GM12878 (cell line): ENCODE measurements around the gene IL26. TPM values are rescaled to one million over a fixed set of nuclear protein-coding genes. Genes with fewer than 3 reads are reported as not detected.

Source experiments
- CREM ChIP-seq: IDR thresholded peaks from 2 replicates; pipeline ENCODE4 v1.6.1; 2014; ENCODE audit warnings: antibody characterized with exemption, low read depth
- FOS ChIP-seq: IDR thresholded peaks from 3 replicates; pipeline ENCODE4 v1.6.1; 2011; ENCODE audit warnings: borderline replicate concordance; ENCODE audit not compliant: insufficient read length; ENCODE audit errors: extremely low read depth
- FOXM1 ChIP-seq: IDR thresholded peaks from 2 replicates; pipeline ENCODE4 v1.6.1; 2012; ENCODE audit warnings: low read depth, mild to moderate bottlenecking, inconsistent platforms, low read length, moderate library complexity
- GATAD2B ChIP-seq: fragments of 450-650 bp; conservative IDR thresholded peaks from 2 replicates; pipeline ENCODE4 v1.6.1; 2017; ENCODE audit warnings: low read depth, mild to moderate bottlenecking, moderate library complexity
- HCFC1 ChIP-seq: fragments of 150-350 bp; IDR thresholded peaks from 2 replicates; pipeline ENCODE4 v1.6.1; 2014; ENCODE audit warnings: low read length
- IKZF2 ChIP-seq, 2 experiments: fragments of 450-650 bp; IDR thresholded peaks; 2 replicates each; pipeline ENCODE4 v1.6.1; 2017; ENCODE audit warnings: mild to moderate bottlenecking in 2 of 2, moderate library complexity in 2 of 2
- KDM1A ChIP-seq: fragments of 200-600 bp; sonication (generic); IDR thresholded peaks from 2 replicates; pipeline ENCODE4 v1.6.1; 2016; ENCODE audit warnings: borderline replicate concordance
- MTA2 ChIP-seq: fragments of 450-650 bp; IDR thresholded peaks from 2 replicates; pipeline ENCODE4 v1.6.1; 2016; ENCODE audit warnings: low read depth, mild to moderate bottlenecking, moderate library complexity
- NFIC ChIP-seq: IDR thresholded peaks from 2 replicates; pipeline ENCODE4 v1.6.1; 2012; ENCODE audit warnings: low read depth, mild to moderate bottlenecking, inconsistent platforms, low read length, moderate library complexity
- NFYA ChIP-seq: IDR thresholded peaks from 2 replicates; pipeline ENCODE4 v1.6.1; 2011; ENCODE audit warnings: low read depth, mild to moderate bottlenecking, low read length, improper control_type of control experiment, borderline replicate concordance
- NR2F1 ChIP-seq: fragments of 450-650 bp; conservative IDR thresholded peaks from 2 replicates; pipeline ENCODE4 v1.6.1; 2017; ENCODE audit warnings: mild to moderate bottlenecking
- RAD51 ChIP-seq: fragments of 450-650 bp; IDR thresholded peaks from 2 replicates; pipeline ENCODE4 v1.6.1; 2016; ENCODE audit warnings: moderate library complexity, mild to moderate bottlenecking, inconsistent platforms
- RELA ChIP-seq: fragments of 450-650 bp; IDR thresholded peaks from 2 replicates; pipeline ENCODE4 v1.8.0; 2014; ENCODE audit warnings: borderline replicate concordance; ENCODE audit not compliant: partially characterized antibody
- TBL1XR1 ChIP-seq: IDR thresholded peaks from 2 replicates; pipeline ENCODE4 v1.6.1; 2012; ENCODE audit warnings: low read depth, low read length, improper control_type of control experiment
- polyA plus RNA-seq, 11 experiments: library from polyadenylated mRNA; depleted of rRNA in 4 of 11; unstranded in 6 of 11; stranded (reverse) in 5 of 11; fragments of >200 nt; fragmentation: Nextera tagmentation in 4 of 11; fragmentation: Illumina TruSeq in 1 of 11; extraction: Ambion mirVana in 4 of 11; extraction: Trizol in 1 of 11; gene quantifications; 1 replicate in 1 of 11; 2 replicates in 10 of 11; pipeline versions ENCODE4 v1.2.1 to v1.2.3, GENCODE V29; 2011 to 2016; ENCODE audit warnings: inconsistent platforms in 2 of 11, missing spikeins in 2 of 11, low read depth in 1 of 11
- total RNA-seq, 4 experiments: library from RNA; depleted of rRNA in 3 of 4; stranded (reverse); fragments of >200 nt in 3 of 4; fragmentation: Illumina TruSeq in 1 of 4; extraction: Trizol in 1 of 4; gene quantifications; 2 replicates each; pipeline versions ENCODE4 v1.2.1 to v1.2.3, GENCODE V29; 2013 to 2021
- TF ChIP-seq, protein P1 (sequence below): IDR thresholded peaks from 2 replicates; pipeline ENCODE4 v1.6.1; 2011; ENCODE audit warnings: low read depth, low read length, improper control_type of control experiment, borderline replicate concordance
- TF ChIP-seq, protein P2 (sequence below): IDR thresholded peaks from 2 replicates; pipeline ENCODE4 v1.6.1; 2012; ENCODE audit warnings: low read length, inconsistent platforms
- TF ChIP-seq, protein P3 (sequence below): IDR thresholded peaks from 2 replicates; pipeline ENCODE4 v1.6.1; 2011; ENCODE audit warnings: mild to moderate bottlenecking, low read depth, low read length, moderate library complexity; ENCODE audit not compliant: insufficient replicate concordance
- TF ChIP-seq, protein P4 (sequence below): IDR thresholded peaks from 2 replicates; pipeline ENCODE4 v1.6.1; 2011; ENCODE audit warnings: low read depth, mild to moderate bottlenecking, low read length, moderate library complexity, borderline replicate concordance; ENCODE audit errors: extremely low read depth
- TF ChIP-seq, protein P5 (sequence below): fragments of 450-650 bp; IDR thresholded peaks from 2 replicates; pipeline ENCODE4 v1.6.1; 2017; ENCODE audit warnings: antibody characterized with exemption, mild to moderate bottlenecking, moderate library complexity
- TF ChIP-seq, protein P6 (sequence below): fragments of 450-650 bp; IDR thresholded peaks from 2 replicates; pipeline ENCODE4 v1.6.1; 2018; ENCODE audit warnings: borderline replicate concordance, mild to moderate bottlenecking; ENCODE audit not compliant: partially characterized antibody

Gene IL26
- total and polyA plus RNA-seq, 10 of the 15 experiments (the other 5 are each of a cell fraction or from before 2014, with no cell fraction given) = not detected

DNA sequence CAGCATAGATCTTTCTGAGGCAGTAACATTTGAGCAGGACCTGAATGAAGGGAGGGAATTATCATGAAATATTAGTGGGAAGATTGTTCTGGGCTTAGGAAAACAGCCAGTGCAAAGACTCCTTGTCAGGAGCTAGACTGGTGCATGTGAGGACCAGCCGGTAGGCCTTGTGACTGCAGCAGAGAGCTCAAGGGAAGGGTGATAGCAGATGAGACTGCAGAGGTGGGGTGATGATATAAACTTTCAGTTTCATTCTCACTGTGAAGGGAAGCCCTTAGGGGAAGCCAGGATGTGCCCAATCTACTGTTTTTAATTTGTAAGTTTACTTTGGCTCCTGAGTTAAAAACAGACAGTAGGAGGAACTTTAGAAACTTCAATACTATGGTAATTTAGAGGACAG is 15.4 kb upstream of the IL26 start (continued):
- TF ChIP-seq, protein P1, sequence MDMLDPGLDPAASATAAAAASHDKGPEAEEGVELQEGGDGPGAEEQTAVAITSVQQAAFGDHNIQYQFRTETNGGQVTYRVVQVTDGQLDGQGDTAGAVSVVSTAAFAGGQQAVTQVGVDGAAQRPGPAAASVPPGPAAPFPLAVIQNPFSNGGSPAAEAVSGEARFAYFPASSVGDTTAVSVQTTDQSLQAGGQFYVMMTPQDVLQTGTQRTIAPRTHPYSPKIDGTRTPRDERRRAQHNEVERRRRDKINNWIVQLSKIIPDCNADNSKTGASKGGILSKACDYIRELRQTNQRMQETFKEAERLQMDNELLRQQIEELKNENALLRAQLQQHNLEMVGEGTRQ = no peak; the same call in 1 of the 2 replicates
- TF ChIP-seq FOXM1 (no peak; the same call in 1 of the 2 replicates), NFYA (no peak), FOS (no peak), RAD51 (peak; percentile 65; the same call in 1 of the 2 replicates), RELA (no peak), CREM (peak; percentile 61; the same call in 1 of the 2 replicates), KDM1A (no peak), HCFC1 (no peak), MTA2 (peak; percentile 34; the same call in 1 of the 2 replicates), TBL1XR1 (no peak; the same call in 1 of the 2 replicates), GATAD2B (no peak; the same call in 1 of the 2 replicates), NFIC (peak; percentile 72; the same call in 1 of the 2 replicates), IKZF2 (IDR thresholded peaks at IDR 0.05) (peak; percentile 45 to 65; a peak in 2 of 4 replicates), NR2F1 (no peak)
- TF ChIP-seq, protein P2, sequence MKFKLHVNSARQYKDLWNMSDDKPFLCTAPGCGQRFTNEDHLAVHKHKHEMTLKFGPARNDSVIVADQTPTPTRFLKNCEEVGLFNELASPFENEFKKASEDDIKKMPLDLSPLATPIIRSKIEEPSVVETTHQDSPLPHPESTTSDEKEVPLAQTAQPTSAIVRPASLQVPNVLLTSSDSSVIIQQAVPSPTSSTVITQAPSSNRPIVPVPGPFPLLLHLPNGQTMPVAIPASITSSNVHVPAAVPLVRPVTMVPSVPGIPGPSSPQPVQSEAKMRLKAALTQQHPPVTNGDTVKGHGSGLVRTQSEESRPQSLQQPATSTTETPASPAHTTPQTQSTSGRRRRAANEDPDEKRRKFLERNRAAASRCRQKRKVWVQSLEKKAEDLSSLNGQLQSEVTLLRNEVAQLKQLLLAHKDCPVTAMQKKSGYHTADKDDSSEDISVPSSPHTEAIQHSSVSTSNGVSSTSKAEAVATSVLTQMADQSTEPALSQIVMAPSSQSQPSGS = 0 out of 2 replicates have a peak, but pooled peaks have one; percentile 58
- TF ChIP-seq, protein P3, sequence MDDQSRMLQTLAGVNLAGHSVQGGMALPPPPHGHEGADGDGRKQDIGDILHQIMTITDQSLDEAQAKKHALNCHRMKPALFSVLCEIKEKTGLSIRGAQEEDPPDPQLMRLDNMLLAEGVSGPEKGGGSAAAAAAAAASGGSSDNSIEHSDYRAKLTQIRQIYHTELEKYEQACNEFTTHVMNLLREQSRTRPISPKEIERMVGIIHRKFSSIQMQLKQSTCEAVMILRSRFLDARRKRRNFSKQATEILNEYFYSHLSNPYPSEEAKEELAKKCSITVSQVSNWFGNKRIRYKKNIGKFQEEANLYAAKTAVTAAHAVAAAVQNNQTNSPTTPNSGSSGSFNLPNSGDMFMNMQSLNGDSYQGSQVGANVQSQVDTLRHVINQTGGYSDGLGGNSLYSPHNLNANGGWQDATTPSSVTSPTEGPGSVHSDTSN = no peak
- TF ChIP-seq, protein P4, sequence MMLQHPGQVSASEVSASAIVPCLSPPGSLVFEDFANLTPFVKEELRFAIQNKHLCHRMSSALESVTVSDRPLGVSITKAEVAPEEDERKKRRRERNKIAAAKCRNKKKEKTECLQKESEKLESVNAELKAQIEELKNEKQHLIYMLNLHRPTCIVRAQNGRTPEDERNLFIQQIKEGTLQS = no peak
- TF ChIP-seq, protein P5, sequence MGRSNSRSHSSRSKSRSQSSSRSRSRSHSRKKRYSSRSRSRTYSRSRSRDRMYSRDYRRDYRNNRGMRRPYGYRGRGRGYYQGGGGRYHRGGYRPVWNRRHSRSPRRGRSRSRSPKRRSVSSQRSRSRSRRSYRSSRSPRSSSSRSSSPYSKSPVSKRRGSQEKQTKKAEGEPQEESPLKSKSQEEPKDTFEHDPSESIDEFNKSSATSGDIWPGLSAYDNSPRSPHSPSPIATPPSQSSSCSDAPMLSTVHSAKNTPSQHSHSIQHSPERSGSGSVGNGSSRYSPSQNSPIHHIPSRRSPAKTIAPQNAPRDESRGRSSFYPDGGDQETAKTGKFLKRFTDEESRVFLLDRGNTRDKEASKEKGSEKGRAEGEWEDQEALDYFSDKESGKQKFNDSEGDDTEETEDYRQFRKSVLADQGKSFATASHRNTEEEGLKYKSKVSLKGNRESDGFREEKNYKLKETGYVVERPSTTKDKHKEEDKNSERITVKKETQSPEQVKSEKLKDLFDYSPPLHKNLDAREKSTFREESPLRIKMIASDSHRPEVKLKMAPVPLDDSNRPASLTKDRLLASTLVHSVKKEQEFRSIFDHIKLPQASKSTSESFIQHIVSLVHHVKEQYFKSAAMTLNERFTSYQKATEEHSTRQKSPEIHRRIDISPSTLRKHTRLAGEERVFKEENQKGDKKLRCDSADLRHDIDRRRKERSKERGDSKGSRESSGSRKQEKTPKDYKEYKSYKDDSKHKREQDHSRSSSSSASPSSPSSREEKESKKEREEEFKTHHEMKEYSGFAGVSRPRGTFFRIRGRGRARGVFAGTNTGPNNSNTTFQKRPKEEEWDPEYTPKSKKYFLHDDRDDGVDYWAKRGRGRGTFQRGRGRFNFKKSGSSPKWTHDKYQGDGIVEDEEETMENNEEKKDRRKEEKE = no peak
- TF ChIP-seq, protein P6, sequence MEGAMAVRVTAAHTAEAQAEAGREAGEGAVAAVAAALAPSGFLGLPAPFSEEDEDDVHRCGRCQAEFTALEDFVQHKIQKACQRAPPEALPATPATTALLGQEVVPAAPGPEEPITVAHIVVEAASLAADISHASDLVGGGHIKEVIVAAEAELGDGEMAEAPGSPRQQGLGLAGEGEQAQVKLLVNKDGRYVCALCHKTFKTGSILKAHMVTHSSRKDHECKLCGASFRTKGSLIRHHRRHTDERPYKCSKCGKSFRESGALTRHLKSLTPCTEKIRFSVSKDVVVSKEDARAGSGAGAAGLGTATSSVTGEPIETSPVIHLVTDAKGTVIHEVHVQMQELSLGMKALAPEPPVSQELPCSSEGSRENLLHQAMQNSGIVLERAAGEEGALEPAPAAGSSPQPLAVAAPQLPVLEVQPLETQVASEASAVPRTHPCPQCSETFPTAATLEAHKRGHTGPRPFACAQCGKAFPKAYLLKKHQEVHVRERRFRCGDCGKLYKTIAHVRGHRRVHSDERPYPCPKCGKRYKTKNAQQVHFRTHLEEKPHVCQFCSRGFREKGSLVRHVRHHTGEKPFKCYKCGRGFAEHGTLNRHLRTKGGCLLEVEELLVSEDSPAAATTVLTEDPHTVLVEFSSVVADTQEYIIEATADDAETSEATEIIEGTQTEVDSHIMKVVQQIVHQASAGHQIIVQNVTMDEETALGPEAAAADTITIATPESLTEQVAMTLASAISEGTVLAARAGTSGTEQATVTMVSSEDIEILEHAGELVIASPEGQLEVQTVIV = no peak
